ENCODE results near the gene SEMA3C.

GRCh38 chr7:80729591-80730320 lies 189.1 kb downstream of the SEMA3C start:
- no peak for TF ChIP-seq EZH2 (IDR thresholded peaks at IDR 0.05; ENCODE audit: low read length, missing control alignments)
- no peak for TF ChIP-seq CTCF (conservative IDR thresholded peaks at IDR 0.05 in 1 of 2, IDR thresholded peaks at IDR 0.05 in 1 of 2; ENCODE audit: low read depth in 1 of 2, low read length in 2 of 2)
